Erythroblast (primary cell): ENCODE measurements around the gene CASZ1.

Experiments used
- DNase-seq, 2 experiments: peaks; one replicate each; lab custom pipeline; 2025; lab: John Stamatoyannopoulos, UW
- GATA1 ChIP-seq: IDR thresholded peaks from 2 replicates; pipeline ENCODE4 v1.6.1; 2011; ENCODE audit warnings: low read depth, mild to moderate bottlenecking, control low read depth, low read length, moderate library complexity
- POLR2A ChIP-seq: IDR thresholded peaks from 2 replicates; pipeline ENCODE4 v1.6.1; 2011; ENCODE audit warnings: mild to moderate bottlenecking, low read length

The CASZ1 gene

GRCh38 chr1:10592373-10592772, 204.1 kb downstream of the CASZ1 start:
- DNase-seq, result no peak
- TF ChIP-seq GATA1, result no peak
- TF ChIP-seq POLR2A, result no peak

- TF ChIP-seq GATA1 (no peak), POLR2A (no peak)
- DNase-seq, result no peak
Observed at GRCh38 chr1:10591010-10591409, 205.4 kb downstream of the CASZ1 start.

- no peak for TF ChIP-seq GATA1
- no peak for TF ChIP-seq POLR2A
- no peak for DNase-seq
Observed at GRCh38 chr1:10589074-10589473, 207.4 kb downstream of the CASZ1 start.

GRCh38 chr1:10588640-10589039, 207.8 kb downstream of the CASZ1 start:
- no peak for DNase-seq
- TF ChIP-seq POLR2A (no peak), GATA1 (no peak)
